ENCODE results near the gene DLX6. TPM values are rescaled to one million over a fixed set of nuclear protein-coding genes. Genes with fewer than 3 reads are reported as not detected.

Gene DLX6
- total and polyA plus RNA-seq, 3 donors from 2014 or later = 6.6 to 10.1 (median 7.3) TPM

DNA sequence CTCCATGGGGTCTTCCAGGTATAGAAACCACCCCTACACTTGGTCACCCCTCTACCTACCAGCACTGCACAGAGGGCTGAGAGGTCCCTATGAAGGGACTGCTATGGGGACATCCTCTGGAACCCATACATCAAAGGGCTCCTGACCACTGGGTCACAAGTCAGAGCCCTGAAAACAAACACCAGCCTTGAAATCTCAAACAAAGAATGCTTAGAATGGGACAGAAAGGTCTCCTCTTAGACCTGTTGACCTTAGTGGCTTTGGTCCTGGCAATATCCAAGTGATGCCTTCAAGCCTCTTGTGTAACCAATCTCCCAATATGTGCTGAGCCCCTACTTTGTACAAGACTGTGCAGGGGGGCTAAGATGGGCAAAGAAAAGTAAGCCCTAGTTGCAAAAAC, 34.6 kb upstream of the DLX6 start:
- intact Hi-C loops (cut with DNase I; ENCODE audit: low total_unique reads) = no loop called here
- Histone ChIP-seq H3K9me3 (no peaks in the 10 kb centered on the region), H3K36me3 (ENCODE audit: low read depth, missing control alignments) (no peaks in the 10 kb centered on the region), H3K27ac (no peak overlapping the region), H3K27me3 (no peaks in the 10 kb centered on the region), H3K4me3 (no peak overlapping the region), H3K4me1 (no peaks in the 10 kb centered on the region)
- no peak for DNase-seq
- TF ChIP-seq POLR2A (IDR thresholded peaks at IDR 0.05) = no peak
- TF ChIP-seq, protein P1, sequence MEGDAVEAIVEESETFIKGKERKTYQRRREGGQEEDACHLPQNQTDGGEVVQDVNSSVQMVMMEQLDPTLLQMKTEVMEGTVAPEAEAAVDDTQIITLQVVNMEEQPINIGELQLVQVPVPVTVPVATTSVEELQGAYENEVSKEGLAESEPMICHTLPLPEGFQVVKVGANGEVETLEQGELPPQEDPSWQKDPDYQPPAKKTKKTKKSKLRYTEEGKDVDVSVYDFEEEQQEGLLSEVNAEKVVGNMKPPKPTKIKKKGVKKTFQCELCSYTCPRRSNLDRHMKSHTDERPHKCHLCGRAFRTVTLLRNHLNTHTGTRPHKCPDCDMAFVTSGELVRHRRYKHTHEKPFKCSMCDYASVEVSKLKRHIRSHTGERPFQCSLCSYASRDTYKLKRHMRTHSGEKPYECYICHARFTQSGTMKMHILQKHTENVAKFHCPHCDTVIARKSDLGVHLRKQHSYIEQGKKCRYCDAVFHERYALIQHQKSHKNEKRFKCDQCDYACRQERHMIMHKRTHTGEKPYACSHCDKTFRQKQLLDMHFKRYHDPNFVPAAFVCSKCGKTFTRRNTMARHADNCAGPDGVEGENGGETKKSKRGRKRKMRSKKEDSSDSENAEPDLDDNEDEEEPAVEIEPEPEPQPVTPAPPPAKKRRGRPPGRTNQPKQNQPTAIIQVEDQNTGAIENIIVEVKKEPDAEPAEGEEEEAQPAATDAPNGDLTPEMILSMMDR (IDR thresholded peaks at IDR 0.05) = no peak

DNA sequence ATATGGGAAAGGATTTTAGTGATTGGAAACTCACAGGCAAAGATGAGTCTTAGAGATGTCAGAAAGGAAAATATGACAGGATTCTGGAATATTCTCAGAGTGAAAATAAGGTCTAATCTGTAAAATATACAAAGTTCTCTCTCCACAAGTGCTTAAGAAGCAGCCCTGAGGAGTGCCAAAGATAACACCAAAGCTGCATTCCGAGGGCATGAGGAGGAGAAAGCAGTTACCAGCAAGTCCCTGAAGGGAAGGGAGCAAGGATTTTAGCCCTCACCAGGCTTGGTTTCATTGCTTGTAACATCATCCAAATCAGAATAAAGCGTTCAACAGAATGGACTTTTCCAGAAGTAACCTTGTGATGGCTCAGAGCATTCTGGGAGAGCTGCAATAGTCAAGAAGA, 31.4 kb upstream of the DLX6 start:
- 52 to 56% methylated on average over 2 of the region's 2 CpGs for WGBS, 2 donors

DNA sequence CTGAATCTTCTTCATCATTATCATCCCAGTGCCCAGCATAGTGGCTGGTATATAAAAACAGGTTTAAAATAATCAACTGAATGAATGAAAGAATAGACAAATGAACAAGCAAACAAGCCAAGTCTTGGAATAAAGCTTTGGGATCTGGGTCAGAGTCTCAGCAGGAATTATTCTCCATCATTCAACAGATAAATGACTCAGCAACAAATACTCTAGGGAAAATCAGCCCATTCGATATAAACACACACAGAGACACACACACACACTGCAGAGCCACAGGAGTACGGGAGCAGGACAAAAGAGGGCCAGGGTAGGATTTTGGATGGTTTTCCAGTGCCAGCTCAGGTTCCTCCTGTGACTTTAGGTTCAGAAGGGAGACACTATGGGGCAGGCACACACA, 29.2 kb upstream of the DLX6 start:
- H3K27me3 ChIP-seq = no peaks in the 10 kb centered on the region
- no peaks in the 10 kb centered on the region for H3K4me1 ChIP-seq
- intact Hi-C loops (cut with DNase I; ENCODE audit: low total_unique reads) = no loop called here
- H3K27ac ChIP-seq = no peak overlapping the region
- no peak overlapping the region for H3K4me3 ChIP-seq
- H3K36me3 ChIP-seq (ENCODE audit: low read depth, missing control alignments) = no peaks in the 10 kb centered on the region
- no peaks in the 10 kb centered on the region for H3K9me3 ChIP-seq
- no peak for DNase-seq
- 77 to 100% methylated on average over 2 of the region's 2 CpGs for WGBS, 2 donors
- TF ChIP-seq POLR2A (IDR thresholded peaks at IDR 0.05) = no peak
- TF ChIP-seq, protein P1 (IDR thresholded peaks at IDR 0.05) = no peak

More for the DNA sequence above, 31.4 kb upstream of the DLX6 start:
- no peak overlapping the region for H3K27ac ChIP-seq
- intact Hi-C loops (cut with DNase I; ENCODE audit: low total_unique reads) = no loop called here
- H3K4me3 ChIP-seq = no peak overlapping the region
- no peaks in the 10 kb centered on the region for H3K36me3 ChIP-seq (ENCODE audit: low read depth, missing control alignments)
- TF ChIP-seq, protein P1 (IDR thresholded peaks at IDR 0.05) = no peak
- no peak for TF ChIP-seq POLR2A (IDR thresholded peaks at IDR 0.05)
- DNase-seq = no peak
- H3K9me3 ChIP-seq = no peaks in the 10 kb centered on the region
- no peaks in the 10 kb centered on the region for H3K27me3 ChIP-seq
- H3K4me1 ChIP-seq = no peaks in the 10 kb centered on the region

DNA sequence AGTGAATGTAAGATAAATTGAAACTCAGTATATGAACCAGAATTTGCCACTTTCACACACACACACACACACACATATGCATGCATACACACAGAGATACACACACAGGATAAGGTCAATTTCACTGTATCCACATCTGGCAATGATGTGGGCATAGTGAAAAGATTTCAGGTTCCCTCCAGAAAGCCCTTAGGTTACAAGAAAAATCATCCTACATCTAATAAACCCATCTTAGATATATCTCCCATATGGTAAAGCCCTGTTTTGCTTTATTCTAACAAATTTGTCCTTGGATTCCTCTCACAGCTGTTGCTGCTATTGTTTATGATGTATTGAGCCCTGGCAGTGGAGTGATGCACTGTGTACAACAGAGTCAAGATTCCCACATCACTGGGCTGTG, 27.9 kb upstream of the DLX6 start:
- Histone ChIP-seq H3K36me3 (ENCODE audit: low read depth, missing control alignments) (no peaks in the 10 kb centered on the region), H3K9me3 (no peaks in the 10 kb centered on the region), H3K4me3 (no peak overlapping the region), H3K4me1 (no peaks in the 10 kb centered on the region), H3K27ac (no peak overlapping the region), H3K27me3 (no peaks in the 10 kb centered on the region)
- no peak for DNase-seq
- intact Hi-C loops (cut with DNase I; ENCODE audit: low total_unique reads) = no loop called here
- TF ChIP-seq, protein P1 (IDR thresholded peaks at IDR 0.05) = no peak
- TF ChIP-seq POLR2A (IDR thresholded peaks at IDR 0.05) = no peak

DNA sequence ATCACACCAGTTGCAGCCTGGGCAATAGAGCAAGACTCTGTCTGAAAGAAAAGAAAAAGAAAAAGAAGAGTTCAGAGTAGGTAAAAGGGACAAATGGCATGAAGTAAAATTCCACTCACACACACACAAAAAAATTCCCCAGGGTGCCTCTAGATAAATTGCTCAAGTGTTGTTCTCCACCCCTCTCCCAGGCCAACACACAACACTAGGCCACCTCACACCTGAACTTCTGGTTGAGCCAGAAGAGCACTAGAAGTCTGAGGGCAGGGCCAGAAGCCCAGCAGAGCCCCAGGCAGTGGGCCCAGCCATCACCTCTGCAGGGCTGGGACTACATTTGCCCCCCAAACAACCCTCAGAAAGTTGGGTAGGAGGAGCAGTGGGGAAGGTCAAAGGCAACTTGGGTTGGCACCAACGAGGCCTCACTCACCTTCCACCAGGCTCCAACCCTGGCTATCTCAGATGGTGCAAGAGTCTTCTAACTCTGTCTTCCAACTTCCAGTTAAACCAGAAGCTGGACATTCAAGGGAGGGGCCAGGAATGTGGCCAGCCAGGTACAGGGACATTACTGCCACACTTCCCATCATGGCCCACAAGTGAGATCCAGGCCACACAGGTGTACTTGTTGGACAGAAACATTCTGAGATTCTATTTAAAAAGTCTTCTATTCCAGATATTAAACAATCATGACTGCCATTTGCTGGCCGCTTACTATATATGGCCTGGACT, 25.6 kb upstream of the DLX6 start:
- H3K9me3 ChIP-seq = no peaks in the 10 kb centered on the region
- TF ChIP-seq, protein P1 (IDR thresholded peaks at IDR 0.05) = no peak
- TF ChIP-seq POLR2A (IDR thresholded peaks at IDR 0.05) = no peak
- intact Hi-C loops (cut with DNase I; ENCODE audit: low total_unique reads) = no loop called here
- no peaks in the 10 kb centered on the region for H3K36me3 ChIP-seq (ENCODE audit: low read depth, missing control alignments)
- no peak overlapping the region for H3K4me3 ChIP-seq
- no peaks in the 10 kb centered on the region for H3K27me3 ChIP-seq
- 93 to 96% methylated on average over 2 of the region's 2 CpGs for WGBS, 2 donors
- no peak for DNase-seq
- no peak overlapping the region for H3K27ac ChIP-seq
- no peaks in the 10 kb centered on the region for H3K4me1 ChIP-seq
